Measurements from ENCODE around the gene PDZRN3.

Gene PDZRN3

DNA sequence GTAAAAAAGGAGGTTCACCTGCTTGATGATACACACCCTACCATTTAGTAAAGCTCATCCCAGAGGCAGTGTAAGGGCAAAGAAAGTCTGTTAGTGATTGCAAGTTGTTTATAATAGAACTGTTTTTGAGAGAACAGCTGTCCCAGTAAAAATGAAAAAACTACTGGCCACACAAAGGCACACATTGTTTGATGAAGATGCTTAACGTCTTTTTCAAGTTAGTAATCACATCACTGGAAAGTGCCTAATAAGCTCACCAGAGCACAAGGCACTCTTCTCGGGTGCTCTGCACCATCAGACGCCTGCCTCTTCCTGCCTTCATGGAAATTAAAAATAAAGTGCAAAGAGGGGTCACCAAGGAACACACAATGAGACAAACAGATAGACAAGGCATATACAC is 186.9 kb downstream of the PDZRN3 start:
- CTCF ChIA-PET = interaction anchor here (1.1 to 1.4 kb wide), 2 partner anchors 8 to 63 kb away, joined by 4 read pairs; no protein-coding TSS in a partner anchor
- DNase-seq (ENCODE audit: low read depth, low spot score) = no peak
- H3K4me3 ChIP-seq (ENCODE audit: low read depth, low read length) = no peak overlapping the region
- TF ChIP-seq, protein P1, sequence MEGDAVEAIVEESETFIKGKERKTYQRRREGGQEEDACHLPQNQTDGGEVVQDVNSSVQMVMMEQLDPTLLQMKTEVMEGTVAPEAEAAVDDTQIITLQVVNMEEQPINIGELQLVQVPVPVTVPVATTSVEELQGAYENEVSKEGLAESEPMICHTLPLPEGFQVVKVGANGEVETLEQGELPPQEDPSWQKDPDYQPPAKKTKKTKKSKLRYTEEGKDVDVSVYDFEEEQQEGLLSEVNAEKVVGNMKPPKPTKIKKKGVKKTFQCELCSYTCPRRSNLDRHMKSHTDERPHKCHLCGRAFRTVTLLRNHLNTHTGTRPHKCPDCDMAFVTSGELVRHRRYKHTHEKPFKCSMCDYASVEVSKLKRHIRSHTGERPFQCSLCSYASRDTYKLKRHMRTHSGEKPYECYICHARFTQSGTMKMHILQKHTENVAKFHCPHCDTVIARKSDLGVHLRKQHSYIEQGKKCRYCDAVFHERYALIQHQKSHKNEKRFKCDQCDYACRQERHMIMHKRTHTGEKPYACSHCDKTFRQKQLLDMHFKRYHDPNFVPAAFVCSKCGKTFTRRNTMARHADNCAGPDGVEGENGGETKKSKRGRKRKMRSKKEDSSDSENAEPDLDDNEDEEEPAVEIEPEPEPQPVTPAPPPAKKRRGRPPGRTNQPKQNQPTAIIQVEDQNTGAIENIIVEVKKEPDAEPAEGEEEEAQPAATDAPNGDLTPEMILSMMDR (IDR thresholded peaks at IDR 0.05; ENCODE audit: insufficient read depth, low read length, missing control alignments) = no peak
- POLR2A ChIA-PET = no interaction called here

- DNase-seq (ENCODE audit: low read depth, low spot score) = no peak
- TF ChIP-seq, protein P1 (IDR thresholded peaks at IDR 0.05; ENCODE audit: insufficient read depth, low read length, missing control alignments) = no peak
- no peak overlapping the region for H3K4me3 ChIP-seq (ENCODE audit: low read depth, low read length)
- CTCF ChIA-PET = interaction anchor here (1.3 to 7.8 kb wide), 5 partner anchors 15 to 340 kb away, joined by 3 to 59 read pairs (median 5); no protein-coding TSS in a partner anchor
- POLR2A ChIA-PET = no interaction called here
Observed at GRCh38 chr3:73435055-73435454, 189.7 kb downstream of the PDZRN3 start.

- no peak for DNase-seq (ENCODE audit: low read depth, low spot score)
- H3K4me3 ChIP-seq (ENCODE audit: low read depth, low read length) = no peak overlapping the region
- ChIA-PET CTCF (interaction anchor here (1.0 to 7.8 kb wide), 9 partner anchors 9 to 333 kb away, joined by 3 to 59 read pairs (median 4); no protein-coding TSS in a partner anchor), POLR2A (no interaction called here)
- TF ChIP-seq, protein P1 (IDR thresholded peaks at IDR 0.05; ENCODE audit: insufficient read depth, low read length, missing control alignments) = no peak
Observed at GRCh38 chr3:73433687-73434086, 191.1 kb downstream of the PDZRN3 start.

GRCh38 chr3:73433079-73433478 is 191.7 kb downstream of the PDZRN3 start:
- CTCF ChIA-PET = interaction anchor here (0.6 to 7.8 kb wide), 14 partner anchors 8 to 434 kb away, joined by 3 to 59 read pairs (median 4); no protein-coding TSS in a partner anchor
- POLR2A ChIA-PET = no interaction called here

GRCh38 chr3:73432706-73433032 is 192.1 kb downstream of the PDZRN3 start:
- TF ChIP-seq, protein P1 (IDR thresholded peaks at IDR 0.05; ENCODE audit: insufficient read depth, low read length, missing control alignments) = no peak
- ChIA-PET CTCF (interaction anchor here (0.6 to 7.8 kb wide), 15 partner anchors 9 to 434 kb away, joined by 3 to 59 read pairs (median 4); no protein-coding TSS in a partner anchor), POLR2A (no interaction called here)
- H3K4me3 ChIP-seq (ENCODE audit: low read depth, low read length) = no peak overlapping the region
- no peak for DNase-seq (ENCODE audit: low read depth, low spot score)

More at GRCh38 chr3:73433079-73433478, 191.7 kb downstream of the PDZRN3 start:
- TF ChIP-seq, protein P1 (IDR thresholded peaks at IDR 0.05; ENCODE audit: insufficient read depth, low read length, missing control alignments) = no peak
- no peak for DNase-seq (ENCODE audit: low read depth, low spot score)
- H3K4me3 ChIP-seq (ENCODE audit: low read depth, low read length) = no peak overlapping the region

DNA sequence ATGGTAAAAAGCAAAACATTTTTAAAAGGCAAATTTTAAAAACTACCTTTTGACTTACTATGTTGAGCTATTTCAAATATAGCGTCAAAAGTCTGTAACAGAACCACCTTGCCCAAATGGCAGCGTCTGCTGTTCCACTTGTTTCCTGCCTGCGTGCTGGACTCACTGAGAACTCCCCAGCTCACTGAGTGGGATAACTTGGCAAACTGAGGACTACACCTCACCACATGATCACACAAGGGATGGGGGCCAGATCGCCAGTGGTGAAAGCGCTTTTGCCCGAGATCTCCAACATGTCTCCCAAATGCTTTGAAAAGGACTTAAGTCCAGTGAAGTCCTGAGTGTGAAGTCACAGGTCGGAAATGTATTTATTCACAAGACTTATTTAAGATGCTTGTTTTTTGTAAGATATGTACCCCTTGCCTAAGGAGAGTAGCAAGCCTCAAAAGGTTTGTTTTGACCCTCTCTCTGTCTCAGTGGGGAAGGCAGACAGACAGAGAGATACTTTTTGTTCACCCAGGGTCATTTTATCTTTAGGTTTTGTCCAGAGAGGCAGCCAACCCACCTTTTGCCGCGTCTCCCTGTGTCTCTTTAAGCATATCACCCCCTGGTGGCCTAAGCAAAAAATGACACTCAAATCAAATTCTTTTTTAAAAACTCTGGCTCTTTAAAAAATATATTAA is 192.6 kb downstream of the PDZRN3 start:
- no peak overlapping the region for H3K4me3 ChIP-seq (ENCODE audit: low read depth, low read length)
- TF ChIP-seq, protein P1 (IDR thresholded peaks at IDR 0.05; ENCODE audit: insufficient read depth, low read length, missing control alignments) = peak; percentile 55
- CTCF ChIA-PET = interaction anchor here (0.6 to 7.8 kb wide), 17 partner anchors 9 to 435 kb away, joined by 3 to 59 read pairs (median 4); no protein-coding TSS in a partner anchor
- DNase-seq (ENCODE audit: low read depth, low spot score) = no peak
- POLR2A ChIA-PET = no interaction called here

Measured in AG04449 (cell line).